Measurements from ENCODE around the gene AIFM3.

The AIFM3 gene

DNA sequence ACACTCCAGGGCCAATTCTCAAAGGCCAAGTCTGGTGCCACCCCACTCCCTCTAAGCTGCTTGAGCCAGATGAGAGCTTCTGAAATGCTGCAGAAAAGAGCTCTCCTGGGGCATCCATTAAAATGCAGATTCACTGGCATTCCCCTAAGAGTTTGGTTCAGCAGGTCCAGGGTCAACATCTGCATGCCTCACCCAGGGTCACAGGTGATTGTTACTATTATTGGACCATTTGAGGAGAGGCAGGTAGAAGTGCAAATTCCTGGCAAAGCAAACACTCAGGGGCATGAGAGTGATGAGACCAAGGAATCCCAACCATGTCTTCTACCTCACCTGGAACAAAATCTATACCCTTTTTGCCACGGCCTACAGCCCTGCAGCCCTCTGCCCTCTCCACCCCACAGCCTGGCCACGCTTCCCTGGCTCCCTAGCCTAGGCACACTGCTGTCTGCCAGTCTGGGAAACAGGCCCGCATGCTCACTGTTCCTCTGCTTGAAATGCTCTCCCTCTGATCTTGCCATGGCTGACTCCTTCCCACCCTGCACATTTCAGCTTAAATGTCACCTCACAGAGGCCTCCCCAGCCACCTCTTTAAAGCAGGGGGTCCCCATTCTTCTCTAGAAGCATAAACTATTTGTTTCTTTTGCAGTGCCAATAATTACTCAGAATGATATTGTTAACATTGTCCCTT is 43.5 kb downstream of the AIFM3 start:
- no peak for DNase-seq

DNA sequence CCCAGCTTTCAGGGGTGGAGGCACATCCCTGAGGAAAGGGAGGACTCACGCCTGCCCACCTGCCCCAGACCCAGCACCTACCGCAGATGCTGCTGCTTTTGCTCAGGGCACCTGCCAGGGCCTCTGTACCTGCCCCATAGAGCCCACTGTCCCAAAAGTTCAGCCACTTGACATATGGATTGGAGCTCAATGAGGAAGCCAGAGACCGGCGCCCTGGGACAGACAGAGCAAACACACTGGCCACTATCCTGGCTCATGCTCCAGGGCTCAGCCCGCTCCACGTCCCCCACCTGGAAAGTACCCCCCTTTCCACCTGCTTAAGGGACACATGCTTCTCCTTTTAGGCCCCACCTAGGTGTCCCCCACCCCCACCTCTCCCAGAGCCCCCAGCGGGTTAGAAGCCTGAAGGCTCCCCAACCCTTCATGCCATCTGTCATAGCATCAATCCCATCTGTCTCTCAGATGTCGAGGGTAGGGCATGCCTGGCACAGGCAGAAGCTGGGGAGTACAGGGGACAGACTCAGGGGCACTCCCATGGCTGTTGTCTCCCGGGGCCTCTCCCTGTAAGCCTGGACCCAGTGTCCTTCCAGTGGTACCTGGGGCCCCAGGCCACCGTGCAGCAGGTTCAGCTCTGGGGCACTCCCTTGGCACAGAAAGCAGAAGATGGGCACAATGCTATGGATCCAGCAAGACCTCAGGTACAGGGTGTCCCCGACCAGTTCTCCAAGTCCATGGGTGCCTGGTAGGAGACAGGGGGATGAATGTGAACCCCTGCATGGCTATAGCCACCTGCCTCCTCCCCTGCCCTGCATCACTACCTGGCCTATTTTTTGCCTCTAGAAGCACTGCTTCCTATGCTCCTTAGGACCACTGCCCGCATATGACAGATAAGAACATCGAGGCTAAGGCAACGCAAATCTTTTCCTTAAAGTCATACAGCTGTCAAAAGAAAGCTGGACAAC is 45.7 kb downstream of the AIFM3 start:
- no peak for DNase-seq

DNA sequence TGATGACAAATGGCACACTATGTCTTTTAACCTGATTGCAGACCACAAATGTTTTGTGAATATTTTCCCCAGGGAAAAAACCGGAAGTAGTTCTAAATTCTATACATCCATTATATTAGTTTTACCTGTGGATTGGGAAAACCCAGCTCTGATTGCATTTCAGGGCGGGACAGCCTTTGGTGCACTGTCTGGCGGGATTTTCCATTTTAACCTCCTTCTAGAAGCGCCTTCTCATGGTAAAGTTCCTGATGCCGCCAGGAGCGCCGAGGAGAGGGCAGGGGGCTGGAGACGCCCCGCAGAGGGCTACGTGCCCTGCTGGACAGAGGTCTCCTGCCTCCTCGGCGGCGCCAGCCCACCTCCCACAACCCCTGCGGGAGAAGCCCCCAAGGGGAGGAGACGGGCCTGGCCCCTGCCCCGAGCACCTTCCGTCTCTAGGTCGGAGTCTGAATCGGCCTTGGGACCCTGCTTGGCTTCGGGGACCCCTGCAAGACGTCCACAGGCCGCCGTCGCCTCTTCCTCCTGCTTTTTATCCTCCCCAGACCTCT is 46.7 kb downstream of the AIFM3 start:
- no peak for DNase-seq

DNA sequence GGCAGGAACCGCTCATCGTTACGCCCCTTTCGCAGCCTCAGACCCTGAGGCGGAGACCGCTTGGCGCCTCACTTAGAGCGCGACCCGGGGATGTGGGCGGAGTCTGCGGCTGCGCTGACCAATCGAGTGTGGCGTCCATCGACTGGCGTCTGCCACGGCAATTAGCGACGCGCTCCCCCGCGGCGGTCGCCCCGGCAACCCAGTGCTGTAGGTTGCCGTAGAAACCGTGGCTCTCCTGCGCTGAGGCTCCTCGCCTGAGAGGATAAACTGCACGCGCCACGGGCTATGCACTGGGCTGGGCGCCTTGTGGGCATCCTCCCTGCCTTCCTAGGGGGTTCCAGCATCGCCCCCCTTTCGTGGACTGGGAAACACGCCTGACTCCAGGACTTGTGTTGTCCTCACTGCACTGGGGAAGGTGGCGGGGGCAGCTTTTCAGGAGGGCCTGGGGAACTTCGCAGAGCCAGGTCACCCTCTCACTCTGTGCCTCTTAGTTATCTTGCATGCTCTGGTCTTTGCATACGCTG is 47.2 kb downstream of the AIFM3 start:
- DNase-seq = peak; percentile 93

DNA sequence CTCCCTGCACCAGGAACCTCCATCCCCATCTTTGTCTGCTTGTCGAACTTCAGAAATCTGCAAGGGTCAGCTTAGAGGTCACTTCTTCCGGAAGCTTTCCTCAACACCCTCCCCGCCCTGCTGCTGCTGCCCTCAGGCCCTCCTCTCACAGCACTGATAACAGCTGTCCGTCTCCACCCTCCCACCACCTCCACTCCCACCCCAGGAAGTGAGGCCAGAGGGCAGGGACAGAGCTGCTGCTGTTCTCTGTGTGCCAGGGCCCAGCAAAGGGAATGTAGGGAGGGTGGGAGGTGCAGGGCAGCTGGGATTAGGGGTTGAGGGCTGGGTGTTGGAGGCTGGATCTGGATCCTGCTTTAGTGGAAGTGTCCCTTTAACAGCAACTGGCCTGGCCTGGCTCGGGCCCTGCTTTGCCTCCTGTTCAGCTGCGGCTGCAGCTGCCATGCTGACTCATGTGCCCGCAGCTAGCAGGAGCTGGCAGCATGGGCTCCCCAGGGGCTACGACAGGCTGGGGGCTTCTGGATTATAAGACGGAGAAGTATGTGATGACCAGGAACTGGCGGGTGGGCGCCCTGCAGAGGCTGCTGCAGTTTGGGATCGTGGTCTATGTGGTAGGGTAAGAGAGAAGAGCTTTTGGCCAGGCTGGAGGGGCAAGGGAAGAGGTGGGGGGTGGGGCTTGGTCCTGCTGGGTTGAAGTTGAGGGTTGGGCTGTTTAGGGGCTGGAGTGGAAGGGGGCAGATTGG is 47.8 kb downstream of the AIFM3 start, which contains the start of gene P2RX6:
P2RX6 (plus strand) TSS at position 440 of the 740 bp plus-strand sequence; CDS start at position 450, 10 bp downstream.
- DNase-seq = peak; percentile 5

DNA sequence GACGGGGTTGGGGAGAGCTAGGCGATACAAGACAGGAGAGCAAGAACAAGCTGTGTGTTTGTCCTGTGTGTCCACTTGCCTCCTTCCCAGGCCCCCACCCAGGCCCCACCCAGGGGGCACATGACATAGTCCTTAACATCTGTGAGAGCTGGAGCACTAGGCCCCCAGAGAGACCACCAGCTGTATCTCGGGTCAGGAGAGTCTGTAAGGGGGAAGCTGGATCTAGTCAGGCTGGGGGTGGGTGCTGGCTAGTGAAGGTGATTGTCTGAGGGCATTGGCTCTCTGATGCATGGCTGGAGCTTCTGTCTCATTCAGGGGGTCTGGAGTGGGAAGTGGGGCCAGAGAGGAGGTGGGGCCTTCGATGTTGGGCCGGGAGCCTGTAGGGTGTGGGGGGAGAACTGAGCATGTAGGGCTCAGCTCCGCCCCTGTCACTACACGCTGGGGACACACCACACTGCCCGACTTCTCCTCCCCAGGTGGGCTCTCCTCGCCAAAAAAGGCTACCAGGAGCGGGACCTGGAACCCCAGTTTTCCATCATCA is 48.5 kb downstream of the AIFM3 start:
- no peak for DNase-seq

DNA sequence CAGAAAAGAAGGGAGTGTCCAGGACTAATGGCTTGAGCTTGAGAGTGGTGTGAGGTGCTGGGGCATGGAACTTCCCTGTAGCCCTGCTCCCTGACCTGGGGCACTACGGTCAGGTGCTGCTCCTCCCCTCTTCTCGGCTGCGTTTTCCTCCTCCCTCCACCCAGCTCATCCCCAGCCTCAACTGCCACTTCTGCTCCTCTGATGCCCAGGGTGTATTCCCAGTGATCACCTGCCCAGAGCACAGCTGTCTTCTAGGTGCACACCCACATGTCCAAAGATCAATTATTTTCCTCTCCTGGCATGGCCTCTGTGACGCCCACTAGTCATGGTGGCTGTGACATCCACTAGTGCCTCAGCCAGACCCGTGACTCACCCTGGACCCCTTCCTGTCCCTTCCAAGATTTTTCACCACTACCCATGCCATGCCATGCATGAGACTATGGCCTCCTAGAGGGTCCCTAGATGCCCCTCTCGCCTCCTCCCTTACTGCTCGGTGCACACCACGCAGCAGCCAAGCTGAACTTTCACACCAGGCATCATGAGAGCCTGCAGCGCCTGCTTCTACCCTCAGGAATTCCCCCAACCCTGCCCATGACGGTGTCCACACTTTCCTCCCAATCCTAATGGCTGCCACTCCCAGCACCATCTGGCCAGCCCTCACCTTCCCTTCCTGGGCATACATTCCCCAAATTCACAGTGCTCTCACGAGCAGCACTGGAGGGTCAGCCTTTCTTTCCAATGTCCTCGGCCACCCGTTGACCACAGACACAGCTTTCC is 49.8 kb downstream of the AIFM3 start:
- DNase-seq = no peak

DNA sequence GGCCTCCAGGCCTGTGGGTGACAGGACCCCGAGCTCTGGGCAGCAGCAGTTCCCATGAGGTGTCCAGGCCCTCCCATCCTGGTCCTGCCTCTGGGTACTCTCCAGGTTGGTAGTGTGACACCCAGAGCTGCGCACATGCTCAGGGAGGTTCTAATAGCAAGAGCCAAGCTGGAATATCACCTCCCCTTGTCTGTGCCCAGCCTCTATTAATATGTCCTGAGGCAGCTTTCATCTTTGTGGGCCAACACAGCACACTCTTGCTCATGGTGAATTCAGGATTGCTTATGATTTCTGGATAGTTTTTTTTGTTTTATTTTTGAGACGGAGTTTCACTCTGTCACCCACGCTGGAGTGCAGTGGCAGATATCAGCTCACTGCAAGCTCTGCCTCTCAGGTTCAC is 51.3 kb downstream of the AIFM3 start:
- DNase-seq = no peak

DNA sequence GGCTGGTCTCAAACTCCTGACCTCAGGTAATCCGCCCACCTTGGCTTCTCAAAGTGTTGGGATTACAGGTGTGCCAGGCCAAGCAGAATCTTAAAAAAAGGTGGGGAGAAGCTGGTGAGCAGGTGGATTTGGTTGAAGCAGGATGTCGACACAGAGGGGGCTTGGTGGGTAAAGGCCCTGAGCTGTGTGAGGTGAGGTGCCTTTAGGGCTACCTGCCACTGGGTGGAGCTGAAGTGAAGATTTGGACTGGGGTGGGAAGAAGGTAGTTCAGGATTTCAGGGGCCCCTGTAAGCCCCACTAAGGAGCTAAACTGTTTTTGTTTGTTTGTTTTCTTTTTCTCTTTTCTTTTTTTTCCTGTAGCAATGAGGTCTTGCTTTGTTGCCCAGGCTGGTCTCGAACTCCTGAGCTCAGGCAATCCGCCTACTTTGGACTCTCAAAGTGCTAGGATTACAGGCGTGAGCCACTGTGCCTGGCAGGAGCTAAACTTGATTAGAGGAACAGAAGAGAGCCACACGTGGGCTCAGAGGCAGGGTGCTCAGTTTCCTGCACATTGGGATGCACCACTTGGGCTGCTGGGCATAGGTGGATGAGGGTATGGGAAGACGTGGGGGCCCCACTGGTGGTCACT is 53.9 kb downstream of the AIFM3 start:
- DNase-seq = no peak

DNA sequence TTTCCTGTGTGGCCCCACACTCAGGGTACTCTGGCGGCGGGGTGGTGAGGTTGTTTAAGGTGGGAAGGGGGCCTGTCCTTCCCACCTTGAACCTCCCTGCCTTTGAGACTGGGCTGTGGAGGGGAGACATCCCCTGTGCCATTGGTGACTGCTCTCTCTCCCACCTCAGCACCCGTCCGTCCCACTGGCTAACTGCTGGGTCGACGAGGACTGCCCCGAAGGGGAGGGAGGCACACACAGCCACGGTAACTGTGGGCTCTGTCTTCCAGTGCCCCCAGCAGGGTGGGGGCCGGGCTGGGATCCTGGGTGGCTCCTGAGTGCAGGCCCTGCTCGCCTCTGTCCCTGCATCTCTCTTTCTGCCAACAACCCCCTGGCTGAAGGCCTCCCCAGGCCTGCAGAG is 55.5 kb downstream of the AIFM3 start:
- no peak for DNase-seq

DNA sequence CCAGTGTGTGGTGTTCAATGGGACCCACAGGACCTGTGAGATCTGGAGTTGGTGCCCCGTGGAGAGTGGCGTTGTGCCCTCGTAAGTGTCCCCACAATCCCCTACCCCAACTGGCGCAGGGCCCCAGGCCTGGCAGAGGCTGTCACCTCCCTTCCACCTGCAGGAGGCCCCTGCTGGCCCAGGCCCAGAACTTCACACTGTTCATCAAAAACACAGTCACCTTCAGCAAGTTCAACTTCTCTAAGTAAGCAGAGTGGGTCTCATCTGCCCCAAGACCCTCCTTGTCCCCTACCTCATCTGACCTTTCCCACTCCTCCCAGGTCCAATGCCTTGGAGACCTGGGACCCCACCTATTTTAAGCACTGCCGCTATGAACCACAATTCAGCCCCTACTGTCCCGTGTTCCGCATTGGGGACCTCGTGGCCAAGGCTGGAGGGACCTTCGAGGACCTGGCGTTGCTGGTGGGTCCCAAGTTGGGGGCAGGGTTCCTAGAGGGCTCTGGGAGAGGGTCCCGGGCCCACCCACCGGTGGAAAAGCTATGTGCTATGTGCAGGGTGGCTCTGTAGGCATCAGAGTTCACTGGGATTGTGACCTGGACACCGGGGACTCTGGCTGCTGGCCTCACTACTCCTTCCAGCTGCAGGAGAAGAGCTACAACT is 56.0 kb downstream of the AIFM3 start:
- DNase-seq = no peak

DNA sequence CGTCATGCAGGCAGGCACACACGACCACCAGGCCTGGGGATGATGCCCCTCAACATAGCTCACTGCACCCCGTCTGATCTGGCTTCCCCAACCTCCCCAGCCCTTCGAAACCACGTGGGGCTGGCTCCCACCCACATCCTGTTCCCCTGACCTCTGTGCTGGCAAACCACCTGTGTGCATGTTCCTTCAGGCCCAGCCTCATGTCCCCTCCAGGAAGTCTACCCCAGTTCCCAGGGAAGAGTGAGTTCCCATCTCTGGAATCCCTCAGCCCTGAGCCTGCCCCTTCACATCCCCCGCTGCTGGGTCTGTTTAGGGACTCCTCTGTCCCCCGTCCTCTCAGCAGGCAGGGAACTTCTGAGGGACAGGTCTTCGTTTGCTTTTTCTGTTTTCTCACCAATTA is 58.2 kb downstream of the AIFM3 start:
- DNase-seq = no peak

DNA sequence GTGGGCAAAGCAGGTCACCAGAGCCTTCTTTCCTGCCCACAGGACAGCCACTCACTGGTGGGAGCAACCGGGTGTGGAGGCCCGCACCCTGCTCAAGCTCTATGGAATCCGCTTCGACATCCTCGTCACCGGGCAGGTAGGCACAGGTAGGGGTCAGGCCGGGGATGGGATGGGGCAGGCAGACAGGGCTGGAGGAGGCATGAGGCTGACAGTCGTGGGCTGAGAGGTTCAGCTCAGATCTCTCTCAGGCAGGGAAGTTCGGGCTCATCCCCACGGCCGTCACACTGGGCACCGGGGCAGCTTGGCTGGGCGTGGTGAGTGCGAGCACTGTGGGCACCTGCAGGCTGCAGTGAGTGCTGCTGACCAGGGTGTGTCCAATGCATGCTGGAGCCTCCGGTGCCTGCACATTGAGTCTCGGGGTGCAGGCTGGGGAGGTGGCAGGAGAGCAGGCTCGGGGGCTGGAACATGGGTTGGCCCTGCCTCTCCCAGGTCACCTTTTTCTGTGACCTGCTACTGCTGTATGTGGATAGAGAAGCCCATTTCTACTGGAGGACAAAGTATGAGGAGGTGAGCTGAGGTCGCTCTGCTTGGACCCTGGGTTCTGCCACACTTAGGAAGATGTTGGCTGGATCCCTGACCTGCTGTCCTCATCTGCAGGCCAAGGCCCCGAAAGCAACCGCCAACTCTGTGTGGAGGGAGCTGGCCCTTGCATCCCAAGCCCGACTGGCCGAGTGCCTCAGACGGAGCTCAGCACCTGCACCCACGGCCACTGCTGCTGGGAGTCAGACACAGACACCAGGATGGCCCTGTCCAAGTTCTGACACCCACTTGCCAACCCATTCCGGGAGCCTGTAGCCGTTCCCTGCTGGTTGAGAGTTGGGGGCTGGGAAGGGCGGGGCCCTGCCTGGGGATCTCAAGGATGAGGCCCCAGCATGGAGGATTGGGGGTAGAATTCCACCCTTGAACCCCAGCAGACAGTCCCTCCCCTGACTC is 59.0 kb downstream of the AIFM3 start:
- no peak for DNase-seq

DNA sequence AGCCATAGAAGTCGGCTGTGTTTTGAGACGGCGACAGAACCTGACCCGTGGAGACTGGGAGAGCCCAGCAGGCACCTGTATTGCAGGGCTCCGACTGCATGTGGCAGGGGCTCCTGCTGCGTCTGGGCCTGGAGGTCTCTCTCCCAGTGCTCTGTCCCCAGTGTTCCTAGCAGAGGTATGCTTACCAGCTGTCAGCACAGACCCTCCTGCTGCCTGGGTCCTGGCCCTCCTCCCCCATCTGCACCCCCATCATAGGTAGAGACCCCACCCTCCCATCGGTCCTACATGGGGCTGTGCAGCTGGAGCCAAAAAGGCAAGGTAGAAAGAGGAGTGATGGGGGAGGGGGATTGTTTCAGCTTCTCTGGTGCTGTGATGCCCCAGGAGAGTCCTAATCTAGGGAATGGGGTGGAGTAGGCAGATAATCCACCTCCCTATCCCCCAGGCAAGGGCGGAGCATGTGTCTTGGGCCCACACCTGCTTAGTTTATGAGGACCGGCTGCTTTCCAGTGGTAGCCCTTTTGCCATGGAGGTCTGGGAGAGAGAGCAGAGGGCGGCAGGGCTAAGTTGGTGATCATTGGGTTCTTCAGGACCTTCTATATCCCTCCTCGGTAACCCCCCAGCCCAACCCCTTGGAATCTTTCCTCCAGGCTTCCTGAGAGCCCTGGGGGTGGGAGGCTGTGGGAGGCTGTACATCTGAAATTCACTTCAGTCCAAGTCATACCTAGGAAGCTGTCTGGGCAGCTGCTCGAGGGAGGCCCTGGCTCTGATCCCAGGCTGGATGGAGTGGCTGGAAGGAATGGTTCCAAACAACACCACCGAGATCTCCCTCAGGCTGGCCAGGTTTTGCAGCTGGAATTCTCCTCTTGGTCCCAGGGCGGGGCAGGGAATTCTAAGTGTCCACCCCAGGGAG is 60.0 kb downstream of the AIFM3 start:
- no peak for DNase-seq

DNA sequence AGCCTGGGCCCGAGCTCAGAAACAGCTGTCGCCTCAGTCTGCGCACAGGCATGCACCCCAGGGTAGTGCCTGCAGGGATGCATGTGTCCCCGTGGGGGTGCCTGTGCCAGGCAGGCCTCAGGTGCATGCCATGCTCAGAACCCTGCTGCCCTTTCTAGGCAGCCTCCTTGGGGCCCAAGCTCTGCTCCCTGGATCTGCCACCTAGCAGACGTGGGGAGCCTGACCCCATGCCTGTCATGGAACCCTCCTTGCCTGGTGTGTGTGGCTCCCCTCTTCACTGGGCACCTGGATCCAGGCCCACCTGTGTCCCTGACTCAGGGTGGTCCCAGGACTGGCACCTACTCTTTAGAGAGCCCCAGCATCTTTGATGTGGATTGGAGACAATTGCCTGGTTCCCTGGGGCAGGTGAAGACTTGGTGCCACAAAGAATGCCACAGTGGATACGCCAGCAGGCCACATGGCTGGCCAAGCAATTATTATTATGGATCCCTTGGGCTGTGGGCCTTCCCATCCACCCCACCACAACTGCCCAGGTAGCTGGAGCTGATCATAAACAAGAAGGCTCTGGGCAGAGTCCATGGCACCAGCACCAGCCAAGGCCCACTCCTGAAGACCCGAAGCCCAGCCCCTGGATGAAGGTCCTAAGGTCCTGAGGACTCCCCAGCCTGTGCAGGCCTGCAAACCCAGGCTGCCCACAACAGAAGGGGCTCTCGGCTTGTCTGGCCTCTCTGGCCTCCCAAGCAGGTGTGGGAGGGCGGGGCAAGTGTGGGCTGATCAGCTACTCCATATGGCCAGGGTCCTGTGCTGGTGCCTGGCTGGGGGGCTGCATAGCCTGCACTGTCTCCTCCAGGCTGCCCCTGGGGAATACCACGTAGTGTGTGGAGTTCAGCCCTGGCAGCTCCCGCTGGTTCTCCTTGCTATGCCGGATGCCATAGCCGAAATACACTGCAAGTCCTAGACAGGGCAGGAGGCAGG is 61.5 kb downstream of the AIFM3 start:
- no peak for DNase-seq

DNA sequence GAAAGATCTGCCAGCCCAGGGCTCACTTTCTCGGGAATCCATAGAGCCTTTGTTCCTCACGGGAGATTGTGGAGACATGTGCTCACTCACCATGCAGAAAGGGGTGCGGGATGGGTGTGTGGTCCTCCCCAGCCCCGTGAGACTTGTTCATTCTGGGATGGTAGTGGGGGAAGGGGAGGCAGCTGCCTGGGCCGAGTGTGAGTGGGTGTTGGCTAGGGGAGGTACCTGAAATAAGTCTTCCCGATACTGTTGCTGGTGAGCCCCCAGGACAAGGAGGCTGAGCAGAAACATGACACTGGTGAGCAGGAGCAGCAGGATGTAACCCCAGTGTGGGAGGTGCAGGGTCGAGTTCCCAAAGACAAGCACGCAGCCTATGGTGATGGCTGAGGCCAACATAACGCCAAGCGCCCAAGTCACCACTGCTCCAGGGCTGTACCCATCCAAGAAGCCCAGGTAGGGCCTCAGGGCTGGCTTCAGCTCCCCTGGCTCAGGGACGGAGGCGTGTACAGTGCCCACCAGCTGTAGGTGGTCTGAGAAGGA is 62.5 kb downstream of the AIFM3 start:
- no peak for DNase-seq

DNA sequence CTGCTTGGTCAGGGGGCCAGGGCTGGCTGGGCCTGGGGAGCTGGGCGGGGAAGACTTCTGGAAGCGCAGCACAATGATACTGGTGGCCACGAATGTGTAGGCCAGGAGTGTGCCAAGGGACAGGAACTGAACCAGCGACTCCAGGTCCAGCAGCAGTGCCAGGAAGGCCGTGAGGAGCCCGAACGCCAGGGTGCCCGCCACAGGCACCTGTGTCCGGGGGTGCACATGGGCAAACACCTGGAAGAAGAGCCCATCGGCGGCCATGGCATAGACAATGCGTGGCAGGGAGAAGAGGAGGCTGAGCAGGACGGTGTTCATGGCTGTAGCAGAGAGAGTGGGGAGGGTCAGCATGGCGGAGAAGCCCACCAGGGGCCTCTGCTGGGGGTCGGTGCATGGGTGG is 63.0 kb downstream of the AIFM3 start:
- DNase-seq = no peak

Data from NCI-H345 (cell line).